GM12878 (cell line): Measurements from ENCODE around the gene TANC1.
"Not testable (repeated sequence)": the region's sequence is repeated elsewhere in the genome, so short reads cannot be mapped to it uniquely, and the experiment has no call there.

ENCODE experiments used
- CTCF ChIP-seq, 3 experiments: IDR thresholded peaks in 2 of 3; conservative IDR thresholded peaks in 1 of 3; 2 replicates each; pipeline ENCODE4 v1.5.1; 2011; ENCODE audit warnings: low read depth in 3 of 3, low read length in 3 of 3, mild to moderate bottlenecking in 3 of 3, control low read depth in 2 of 3, moderate library complexity in 2 of 3, inconsistent platforms in 1 of 3, mixed read lengths in 1 of 3; ENCODE audit not compliant: control insufficient read depth in 2 of 3, insufficient read depth in 1 of 3; ENCODE audit errors: extremely low read depth in 1 of 3
- DPF2 ChIP-seq: fragments of 450-650 bp; IDR thresholded peaks from 2 replicates; pipeline ENCODE4 v1.6.1; 2017; ENCODE audit warnings: mild to moderate bottlenecking
- POLR2AphosphoS5 ChIP-seq: IDR thresholded peaks from 2 replicates; pipeline ENCODE4 v1.6.1; 2011; ENCODE audit warnings: mild to moderate bottlenecking, low read length, inconsistent platforms

- TF ChIP-seq POLR2AphosphoS5; DPF2; CTCF (IDR thresholded peaks at IDR 0.05 in 2 of 3, conservative IDR thresholded peaks at IDR 0.05 in 1 of 3; ENCODE audit: control insufficient read depth in 2 of 3, extremely low read depth in 1 of 3, insufficient read depth in 1 of 3, low read depth in 3 of 3, low read length in 3 of 3): not testable (repeated sequence)
Observed at GRCh38 chr2:159096302-159096855, 127.9 kb downstream of the TANC1 start.
